Peyer's patch (tissue), 4 donors: ENCODE data around the gene DOCK2.

Experiments
- CTCF ChIP-seq, 6 experiments: fragments of 450-650 bp in 4 of 6; fragments of 200-600 bp in 2 of 6; sonication (generic) in 1 of 6; IDR thresholded peaks; one replicate each; pipeline ENCODE4 v1.5.1; 2017 to 2019; ENCODE audit warnings: antibody characterized with exemption in 6 of 6, mild to moderate bottlenecking in 3 of 6, moderate library complexity in 1 of 6
- POLR2A ChIP-seq, 2 donors: fragments of 450-650 bp; IDR thresholded peaks; one replicate each; pipeline ENCODE4 v1.5.1; 2017; ENCODE audit warnings: antibody characterized with exemption in 2 of 2, mild to moderate bottlenecking in 2 of 2, moderate library complexity in 2 of 2

DNA sequence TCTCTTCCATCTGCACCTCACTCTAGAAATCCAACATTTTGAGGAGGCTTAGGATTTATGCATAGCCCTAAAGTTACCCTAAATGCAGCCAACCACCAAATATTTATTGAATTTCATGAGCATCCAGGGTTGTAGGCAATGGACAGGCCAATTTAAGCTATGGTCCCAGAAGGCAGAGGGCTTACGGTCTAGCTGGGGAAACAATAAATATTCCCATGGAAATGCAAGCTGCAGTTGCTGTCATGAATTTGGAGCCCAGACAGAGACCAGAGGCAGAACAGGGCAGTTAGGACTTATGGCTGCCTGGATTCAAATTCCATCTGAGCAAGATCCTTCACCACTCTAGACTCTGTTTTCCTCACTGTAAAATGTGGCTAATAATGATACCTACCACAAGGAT, 352.3 kb downstream of the DOCK2 start:
- no peak for TF ChIP-seq CTCF (IDR thresholded peaks at IDR 0.05)
- TF ChIP-seq POLR2A (IDR thresholded peaks at IDR 0.05): no peak
